Motor neuron (in vitro differentiated cells): ENCODE data around the gene JMJD1C. TPM values are rescaled to one million over a fixed set of nuclear protein-coding genes. Genes with fewer than 3 reads are reported as not detected.
"Not testable (repeated sequence)": the region's sequence is repeated elsewhere in the genome, so short reads cannot be mapped to it uniquely, and the experiment has no call there.

ENCODE experiments used
- ATAC-seq, 8 experiments: fragments of 200-7000 bp; cut with Tn5 transposase; replicated peaks in 6 of 8; 2 replicates each; pipeline ENCODE4 v1.8.0; 2021; ENCODE audit warnings: mild to moderate bottlenecking in 8 of 8, moderate library complexity in 8 of 8
- H3K27ac ChIP-seq, 2 donors: fragments of 250-450 bp; sonication (Bioruptor Pico); 2 replicates each; pipeline ENCODE4 v1.9.0; 2021; ENCODE audit warnings: antibody characterized with exemption in 2 of 2, mild to moderate bottlenecking in 2 of 2, moderate library complexity in 1 of 2
- H3K4me1 ChIP-seq, 2 donors: fragments of 250-450 bp; sonication (Bioruptor Pico); replicated peaks in 1 of 2; 2 replicates each; pipeline ENCODE4 v1.6.1; 2021; ENCODE audit warnings: antibody characterized with exemption in 2 of 2, mild to moderate bottlenecking in 2 of 2, moderate library complexity in 1 of 2
- H3K4me3 ChIP-seq, 5 donors: fragments of 250-450 bp; sonication (Bioruptor Pico); 2 replicates each; pipeline ENCODE4 v1.9.0; 2021; ENCODE audit warnings: antibody characterized with exemption in 5 of 5, mild to moderate bottlenecking in 5 of 5, moderate library complexity in 4 of 5
- WGBS, 10 experiments: fragments of 450-650 bp; shearing (Covaris generic); methylation state at CpG; one replicate each; pipeline ENCODE4 v1.0.0; 2022; 5-methylcytosine and 5-hydroxymethylcytosine counted together
- in situ Hi-C, 9 experiments: fragments of 400-800 bp; cut with MboI; loops; one replicate each; pipeline ENCODE4 v1.15.0; 2021; ENCODE audit warnings: low sequenced_read_pairs in 9 of 9, low pct_unique_long_range_greater_than_20kb in 2 of 9; ENCODE audit not compliant: unreplicated experiment in 9 of 9
- total RNA-seq, 8 experiments: library from RNA; unstranded; fragments of 300-600 nt; gene quantifications; 2 replicates each; pipeline versions ENCODE4 v1.2.3 to v1.2.4, GENCODE V29; 2022

JMJD1C gene, protein sequence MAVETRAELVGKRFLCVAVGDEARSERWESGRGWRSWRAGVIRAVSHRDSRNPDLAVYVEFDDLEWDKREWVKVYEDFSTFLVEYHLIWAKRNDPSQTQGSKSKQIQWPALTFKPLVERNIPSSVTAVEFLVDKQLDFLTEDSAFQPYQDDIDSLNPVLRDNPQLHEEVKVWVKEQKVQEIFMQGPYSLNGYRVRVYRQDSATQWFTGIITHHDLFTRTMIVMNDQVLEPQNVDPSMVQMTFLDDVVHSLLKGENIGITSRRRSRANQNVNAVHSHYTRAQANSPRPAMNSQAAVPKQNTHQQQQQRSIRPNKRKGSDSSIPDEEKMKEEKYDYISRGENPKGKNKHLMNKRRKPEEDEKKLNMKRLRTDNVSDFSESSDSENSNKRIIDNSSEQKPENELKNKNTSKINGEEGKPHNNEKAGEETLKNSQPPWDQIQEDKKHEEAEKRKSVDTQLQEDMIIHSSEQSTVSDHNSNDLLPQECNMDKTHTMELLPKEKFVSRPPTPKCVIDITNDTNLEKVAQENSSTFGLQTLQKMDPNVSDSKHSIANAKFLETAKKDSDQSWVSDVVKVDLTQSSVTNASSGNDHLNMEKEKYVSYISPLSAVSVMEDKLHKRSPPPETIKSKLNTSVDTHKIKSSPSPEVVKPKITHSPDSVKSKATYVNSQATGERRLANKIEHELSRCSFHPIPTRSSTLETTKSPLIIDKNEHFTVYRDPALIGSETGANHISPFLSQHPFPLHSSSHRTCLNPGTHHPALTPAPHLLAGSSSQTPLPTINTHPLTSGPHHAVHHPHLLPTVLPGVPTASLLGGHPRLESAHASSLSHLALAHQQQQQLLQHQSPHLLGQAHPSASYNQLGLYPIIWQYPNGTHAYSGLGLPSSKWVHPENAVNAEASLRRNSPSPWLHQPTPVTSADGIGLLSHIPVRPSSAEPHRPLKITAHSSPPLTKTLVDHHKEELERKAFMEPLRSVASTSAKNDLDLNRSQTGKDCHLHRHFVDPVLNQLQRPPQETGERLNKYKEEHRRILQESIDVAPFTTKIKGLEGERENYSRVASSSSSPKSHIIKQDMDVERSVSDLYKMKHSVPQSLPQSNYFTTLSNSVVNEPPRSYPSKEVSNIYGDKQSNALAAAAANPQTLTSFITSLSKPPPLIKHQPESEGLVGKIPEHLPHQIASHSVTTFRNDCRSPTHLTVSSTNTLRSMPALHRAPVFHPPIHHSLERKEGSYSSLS (N-terminal part only)
- 100 to 1,000 TPM in 2 of 8 experiments, 10 to 100 TPM in 6; 48.3 to 137 (median 57.1) TPM for total RNA-seq

DNA sequence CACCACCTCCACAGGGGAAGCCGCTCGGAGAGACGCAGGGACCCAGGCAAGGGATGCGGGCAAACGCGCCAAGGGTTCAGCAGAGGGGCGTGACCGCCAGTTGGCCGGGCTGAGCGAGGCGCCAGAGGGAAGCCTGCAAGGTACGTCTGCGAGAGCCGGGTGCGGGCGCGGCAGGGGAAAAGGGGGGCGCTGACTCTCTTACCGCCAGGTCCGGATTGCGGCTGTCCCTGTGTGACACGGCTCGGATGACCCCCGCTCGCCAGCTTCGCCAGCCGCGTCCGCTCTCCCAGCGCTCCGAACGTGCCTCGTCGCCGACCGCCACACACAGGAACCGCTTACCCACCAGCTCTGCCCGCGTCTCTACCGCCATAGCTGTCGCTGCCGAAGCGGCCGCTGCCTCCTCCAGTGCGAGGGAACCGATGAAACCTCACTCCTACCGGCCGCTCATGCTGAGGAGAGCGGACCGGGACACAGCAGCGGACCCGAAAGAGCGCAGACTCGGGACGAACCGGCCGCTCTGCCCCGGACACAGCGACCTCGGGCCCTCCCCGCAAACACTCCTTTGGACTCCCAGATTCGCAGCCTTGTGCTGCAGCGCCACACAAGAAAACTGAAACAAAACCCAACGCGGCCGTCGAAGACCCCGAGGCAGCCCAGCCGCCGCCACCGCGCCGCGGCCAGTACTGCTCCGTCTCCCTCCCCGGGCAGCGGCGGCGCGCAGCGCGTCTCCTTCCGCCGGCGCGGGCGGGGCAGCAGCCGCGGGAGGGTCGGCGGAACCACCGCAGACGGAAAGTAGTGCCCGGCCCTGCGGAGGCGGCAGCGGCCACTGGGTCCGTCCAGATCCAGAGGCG is at the start of gene JMJD1C:
Gene JMJD1C, minus strand, starts transcription at position 685 of the 851 bp plus-strand sequence. Its CDS starts 315 bp downstream, at position 370.
- 0% methylated on average over 9 to 21 of the region's 99 CpGs; no CpG with 5 or more reads in 7 of the 10 experiments for WGBS, 10 experiments
- H3K27ac ChIP-seq: peak within 1 kb of the TSS; percentile 79 to 85
- H3K4me1 ChIP-seq: peaks cover 0 to 5% of the 10 kb centered on the region in 2 donors
- in situ Hi-C loops: loop anchor here in 1 of 9 experiments (25.0 kb wide), 1 partner anchor 253 kb away; no protein-coding TSS in a partner anchor
- ATAC-seq: peak; percentile 76 to 87 (median 82)
- peak within 1 kb of the TSS; percentile 71 to 88 (median 76) for H3K4me3 ChIP-seq

DNA sequence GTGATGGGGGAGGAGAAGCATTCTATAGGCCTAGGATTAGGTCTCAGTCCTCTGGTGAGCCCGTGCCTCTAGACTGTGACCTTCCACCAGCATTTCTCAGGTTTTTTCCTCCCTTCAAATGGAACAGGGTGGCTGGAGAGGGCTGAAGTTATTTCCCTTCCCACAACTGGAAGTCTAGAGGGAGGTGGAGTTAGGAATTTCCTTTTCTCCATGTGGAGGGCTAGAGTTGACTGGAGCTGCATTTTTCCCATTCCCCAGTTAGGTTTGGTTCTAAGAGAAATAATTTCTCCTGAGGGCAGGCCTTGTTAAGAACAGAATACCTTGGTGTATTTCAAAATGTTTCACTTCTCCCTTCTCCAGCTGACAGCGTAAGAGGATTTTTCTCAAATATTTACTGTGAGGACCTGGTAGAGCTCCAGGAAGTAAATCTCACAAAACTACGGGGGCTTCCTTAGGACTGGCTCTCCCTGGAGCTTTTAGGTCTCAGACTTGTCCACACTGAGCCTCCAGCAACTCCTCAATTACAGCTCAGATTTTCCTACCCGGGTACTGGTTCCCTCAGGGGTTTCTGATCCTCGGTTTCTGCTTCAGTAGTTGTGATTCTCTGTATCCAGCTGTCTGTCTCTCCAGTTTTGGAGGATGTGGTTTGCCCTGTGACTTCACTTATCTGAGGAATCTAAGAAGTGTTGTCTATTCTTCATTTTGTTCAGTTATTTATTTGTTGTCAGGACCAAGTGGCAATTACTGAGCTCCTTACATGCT is 49.4 kb upstream of the JMJD1C start:
- peak in 2 of 8 experiments; percentile 42 to 48 for ATAC-seq
- H3K4me3 ChIP-seq: no peak overlapping the region

DNA sequence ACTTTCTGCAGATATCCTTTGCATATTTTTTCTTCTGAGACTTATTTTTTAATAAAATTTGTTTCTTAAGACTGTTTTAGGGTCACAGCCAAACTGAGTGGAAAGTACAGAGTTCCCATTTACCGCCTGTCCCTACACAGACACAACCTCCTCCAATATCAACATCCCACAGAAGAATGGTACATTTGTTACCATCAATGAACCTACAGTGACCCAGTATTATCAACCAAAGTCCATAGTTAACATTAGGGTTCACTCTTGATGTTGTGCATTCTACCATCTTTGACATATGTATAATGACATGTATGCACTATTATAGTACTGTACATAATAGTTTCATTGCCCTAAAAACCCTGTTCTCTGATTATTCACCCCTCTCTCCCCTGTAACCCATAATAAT is 40.8 kb upstream of the JMJD1C start:
- WGBS, 10 experiments: 89 to 100% (median 100%) methylated on average over 1 of the region's 1 CpG; no CpG with 5 or more reads in 3 of the 10 experiments
- no peak for ATAC-seq
- in situ Hi-C loops: no loop called here
- Histone ChIP-seq H3K27ac (no peak overlapping the region), H3K4me3 (no peak overlapping the region), H3K4me1 (peaks cover 0 to 3% of the 10 kb centered on the region in 2 donors)

More for the DNA sequence above, 49.4 kb upstream of the JMJD1C start:
- 40 to 100% (median 83%) methylated on average over 1 to 5 of the region's 5 CpGs; no CpG with 5 or more reads in 1 of the 10 experiments for WGBS, 10 experiments
- Histone ChIP-seq H3K27ac (no peak overlapping the region), H3K4me1 (peaks cover 0 to 7% of the 10 kb centered on the region in 2 donors)
- in situ Hi-C loops: no loop called here

DNA sequence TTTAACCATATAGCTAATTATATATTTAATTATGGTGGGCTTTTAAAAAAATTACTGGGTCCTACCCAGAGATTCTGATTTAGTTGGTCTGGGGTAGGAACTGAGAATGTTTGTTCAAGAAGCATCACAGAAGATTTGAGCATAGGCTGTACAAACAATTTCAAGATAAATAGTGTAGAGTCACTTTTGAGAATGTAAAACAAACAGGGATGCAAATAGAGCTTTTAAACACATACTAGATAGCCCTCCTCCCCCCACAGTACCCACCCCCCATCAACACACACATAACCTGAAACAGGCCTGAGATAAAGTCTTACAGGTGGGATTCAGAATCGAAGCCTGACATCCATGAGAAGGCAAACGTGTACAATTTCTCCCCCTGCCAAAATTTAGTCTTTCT is 39.8 kb upstream of the JMJD1C start:
- in situ Hi-C loops: no loop called here
- 57 to 100% (median 80%) methylated on average over 1 to 2 of the region's 2 CpGs; no CpG with 5 or more reads in 4 of the 10 experiments for WGBS, 10 experiments
- Histone ChIP-seq H3K4me3 (no peak overlapping the region), H3K4me1 (peaks cover 0 to 3% of the 10 kb centered on the region in 2 donors), H3K27ac (no peak overlapping the region)
- ATAC-seq: no peak

DNA sequence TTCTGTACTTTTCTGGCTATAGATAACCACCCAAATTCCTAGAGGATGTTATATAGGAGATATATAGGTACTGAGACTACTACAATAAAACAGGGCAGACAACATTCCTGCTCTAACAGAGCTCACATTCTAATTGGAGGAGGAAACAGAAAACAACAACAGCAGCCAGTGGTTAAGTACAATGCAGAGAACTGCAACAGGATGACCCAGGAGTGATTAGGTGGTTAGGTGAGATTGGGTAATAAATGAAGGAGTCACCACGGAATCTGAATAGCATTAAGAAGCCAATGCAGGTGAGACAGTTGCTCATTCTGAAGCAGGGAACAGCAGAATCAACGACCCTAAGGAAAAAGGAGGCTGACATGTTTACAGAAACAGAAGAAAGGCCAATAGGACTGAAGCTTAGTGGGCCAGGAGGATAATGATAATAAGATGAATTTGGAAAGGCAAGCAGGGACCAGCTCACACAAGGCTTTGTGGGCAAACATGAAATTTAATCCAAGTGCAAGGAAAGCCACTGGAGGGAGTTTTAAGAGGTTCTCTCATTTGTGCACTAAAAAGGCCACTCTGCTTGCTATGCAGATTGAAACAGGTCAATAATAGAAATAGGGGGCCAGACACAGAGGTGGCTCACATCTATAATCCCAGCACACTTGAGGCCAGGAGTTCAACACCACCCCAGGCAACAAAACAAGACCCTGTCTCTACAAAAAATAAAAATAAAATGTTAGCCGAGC is 38.5 kb upstream of the JMJD1C start:
- 21 to 94% (median 66%) methylated on average over 1 to 3 of the region's 3 CpGs; no CpG with 5 or more reads in 1 of the 10 experiments for WGBS, 10 experiments
- Histone ChIP-seq H3K4me1 (peaks cover 0 to 3% of the 10 kb centered on the region in 2 donors), H3K4me3 (no peak overlapping the region), H3K27ac (no peak overlapping the region)
- no peak for ATAC-seq
- in situ Hi-C loops: no loop called here

DNA sequence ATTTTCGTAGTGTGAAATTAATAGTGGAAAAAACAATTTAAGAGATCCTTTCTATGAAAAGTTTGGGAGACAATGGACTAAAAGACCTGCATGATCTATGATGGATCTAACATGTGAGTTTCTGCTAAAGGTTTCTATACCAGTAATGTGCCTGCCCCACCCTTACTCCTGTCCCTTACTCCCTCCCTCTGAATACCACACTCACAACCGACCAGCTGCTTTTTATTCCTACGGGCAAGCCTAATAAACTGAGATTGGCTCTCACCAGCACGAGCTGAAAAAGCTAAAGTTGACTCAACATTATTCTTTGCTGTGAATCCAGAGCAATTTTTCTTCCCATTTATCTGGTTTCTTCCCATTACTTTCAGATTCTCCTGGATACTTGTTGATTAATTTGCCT is 37.6 kb upstream of the JMJD1C start:
- 43 to 100% (median 77%) methylated on average over 1 to 4 of the region's 4 CpGs; no CpG with 5 or more reads in 1 of the 10 experiments for WGBS, 10 experiments
- in situ Hi-C loops: no loop called here
- Histone ChIP-seq H3K4me3 (no peak overlapping the region), H3K27ac (no peak overlapping the region), H3K4me1 (peaks cover 0 to 3% of the 10 kb centered on the region in 2 donors)
- ATAC-seq: peak in 4 of 8 experiments; percentile 24 to 65 (median 57)

DNA sequence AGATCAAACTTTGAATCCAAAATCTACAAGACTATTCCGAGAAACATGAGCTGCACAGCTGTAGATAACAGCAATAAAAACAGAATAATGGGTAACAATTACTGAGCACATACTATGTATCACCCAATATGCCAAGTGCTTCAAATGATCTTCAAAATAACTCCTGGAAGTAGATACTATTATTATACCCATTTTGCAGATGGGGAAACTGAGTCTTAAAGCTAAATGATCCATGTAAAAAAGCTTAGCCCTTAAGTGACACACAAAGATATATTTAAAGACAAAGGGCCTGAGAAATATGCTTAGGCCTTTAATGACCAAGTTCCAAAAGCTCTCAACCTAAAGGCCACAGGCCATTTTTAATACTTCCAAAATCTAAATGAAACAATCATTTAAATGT is 37.1 kb upstream of the JMJD1C start:
- Histone ChIP-seq H3K27ac (no peak overlapping the region), H3K4me3 (no peak overlapping the region), H3K4me1 (peaks cover 0 to 3% of the 10 kb centered on the region in 2 donors)
- WGBS, 10 experiments: 100% methylated on average over 1 of the region's 1 CpG; no CpG with 5 or more reads in 3 of the 10 experiments
- no peak for ATAC-seq
- in situ Hi-C loops: no loop called here

DNA sequence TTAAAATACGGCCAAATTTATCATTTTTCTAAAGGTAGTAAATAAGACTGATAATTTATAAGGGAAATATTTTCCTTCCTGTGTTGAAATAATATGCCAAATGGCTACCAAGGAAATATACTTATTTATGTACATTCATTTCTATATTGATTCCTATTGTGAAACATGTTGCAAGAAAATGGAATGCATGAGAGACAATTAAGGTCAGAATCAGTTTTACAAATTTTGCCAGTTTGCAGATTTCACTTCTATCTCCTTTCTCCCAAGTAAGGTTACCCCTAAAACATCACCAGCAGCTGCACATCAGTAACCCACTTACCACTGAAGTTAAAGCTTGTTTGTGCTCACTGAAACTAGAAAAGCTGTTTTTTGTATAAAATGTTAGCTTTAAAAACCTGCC is 36.2 kb upstream of the JMJD1C start:
- ATAC-seq: no peak
- H3K27ac ChIP-seq: no peak overlapping the region
- no peak overlapping the region for H3K4me3 ChIP-seq
- in situ Hi-C loops: no loop called here
- WGBS, 10 experiments: 83 to 100% (median 100%) methylated on average over 1 of the region's 1 CpG; no CpG with 5 or more reads in 2 of the 10 experiments
- H3K4me1 ChIP-seq: peaks cover 0 to 3% of the 10 kb centered on the region in 2 donors

DNA sequence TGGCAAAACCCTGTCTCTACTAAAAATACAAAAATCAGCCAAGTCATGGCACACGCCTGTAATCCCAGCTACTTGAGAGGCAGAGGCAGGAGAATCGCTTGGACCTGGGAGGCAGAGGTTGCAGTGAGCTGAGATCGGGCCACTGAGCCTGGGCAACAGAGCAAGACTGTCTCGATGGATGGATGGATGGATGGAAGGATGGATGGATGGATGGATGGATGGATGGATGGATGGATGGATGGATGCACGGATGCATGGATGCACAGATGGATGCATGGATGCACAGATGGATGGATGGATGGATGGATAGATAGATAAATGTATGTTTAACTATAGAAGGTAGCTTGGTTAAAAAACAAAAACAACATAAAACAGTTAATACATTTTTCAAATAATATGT is 34.8 kb upstream of the JMJD1C start:
- H3K27ac ChIP-seq, in situ Hi-C loops, H3K4me1 ChIP-seq, ATAC-seq, H3K4me3 ChIP-seq: not testable (repeated sequence)
- WGBS, 10 experiments: 87 to 100% (median 95%) methylated on average over 1 to 4 of the region's 5 CpGs; no CpG with 5 or more reads in 2 of the 10 experiments

DNA sequence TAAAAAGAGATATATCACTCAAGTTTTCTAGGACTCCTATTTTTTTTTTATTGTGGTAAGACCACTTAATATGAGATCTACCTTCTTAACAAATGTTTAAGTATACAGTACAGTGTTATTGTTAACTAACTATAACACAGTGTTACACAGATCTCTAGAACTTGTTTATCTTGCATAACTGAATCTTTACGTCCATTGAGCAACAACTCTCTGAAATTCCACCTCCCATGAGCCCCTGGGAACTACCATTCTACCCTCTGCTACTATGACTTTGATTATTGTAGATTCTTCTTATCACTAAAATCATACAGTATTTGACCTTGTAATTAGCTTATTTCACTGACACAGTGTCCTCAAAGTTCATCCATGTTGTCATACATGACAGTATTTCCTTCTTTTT is 32.9 kb upstream of the JMJD1C start:
- WGBS, 10 experiments: 80 to 100% (median 100%) methylated on average over 1 of the region's 1 CpG; no CpG with 5 or more reads in 3 of the 10 experiments
- Histone ChIP-seq H3K4me3 (no peak overlapping the region), H3K27ac (no peak overlapping the region), H3K4me1 (no peaks in the 10 kb centered on the region)
- in situ Hi-C loops: loop anchor here in 1 of 9 experiments (25.0 kb wide), 1 partner anchor 214 kb away; no protein-coding TSS in a partner anchor
- ATAC-seq: no peak
